ENCODE data around the gene RARS2. TPM values are rescaled to one million over a fixed set of nuclear protein-coding genes. Genes with fewer than 3 reads are reported as not detected.
A peak's percentile ranks its signal among the peaks of the same experiment; 100 is the strongest.

The RARS2 gene
- total RNA-seq, 1 donor from 2014 or later: 53.3 TPM

DNA sequence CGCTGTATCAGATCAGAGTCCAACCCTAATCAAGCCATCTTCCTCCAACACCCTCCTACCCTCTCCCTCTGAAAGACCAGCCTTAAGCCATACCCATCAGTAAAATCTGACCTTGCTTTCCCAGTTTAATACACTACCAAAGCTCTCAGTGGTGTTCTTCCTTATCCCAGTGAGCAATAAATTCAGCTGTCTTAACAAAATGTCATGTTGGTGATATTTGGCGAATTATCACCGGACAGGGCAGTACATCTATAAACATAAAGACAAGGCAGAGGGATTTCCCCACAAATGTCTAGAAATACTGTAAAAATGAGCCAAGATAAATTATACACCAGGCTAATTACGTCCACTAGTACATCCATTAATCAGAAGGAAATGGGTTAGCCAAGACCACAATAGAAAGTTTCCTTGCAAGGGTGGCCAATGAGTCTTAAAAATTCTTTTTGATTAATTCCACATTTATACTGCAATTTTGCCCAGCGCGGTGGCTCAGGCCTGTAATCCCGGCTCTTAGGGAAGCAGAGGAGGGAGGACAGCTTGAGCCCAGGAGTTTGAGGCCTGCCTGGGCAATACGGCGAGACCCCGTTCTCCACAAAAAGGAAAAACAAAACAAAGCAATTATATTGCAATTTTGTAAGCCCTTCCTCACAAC lies 905 bp downstream of the RARS2 start:
- Mint-ChIP-seq H3K27ac (peak overlapping the region; percentile 87), H3K9me3 (no peaks in the 10 kb centered on the region), H3K36me3 (peaks cover 4% of the 10 kb centered on the region), H3K4me1 (peaks cover 39% of the 10 kb centered on the region), H3K4me3 (peak overlapping the region; percentile 79), H3K27me3 (ENCODE audit: low read depth) (no peaks in the 10 kb centered on the region)
- TF ChIP-seq CTCF (IDR thresholded peaks at IDR 0.05; ENCODE audit: unreplicated experiment): no peak
- no peak for DNase-seq (ENCODE audit: low spot score in 2 of 2, unreplicated experiment in 2 of 2)

DNA sequence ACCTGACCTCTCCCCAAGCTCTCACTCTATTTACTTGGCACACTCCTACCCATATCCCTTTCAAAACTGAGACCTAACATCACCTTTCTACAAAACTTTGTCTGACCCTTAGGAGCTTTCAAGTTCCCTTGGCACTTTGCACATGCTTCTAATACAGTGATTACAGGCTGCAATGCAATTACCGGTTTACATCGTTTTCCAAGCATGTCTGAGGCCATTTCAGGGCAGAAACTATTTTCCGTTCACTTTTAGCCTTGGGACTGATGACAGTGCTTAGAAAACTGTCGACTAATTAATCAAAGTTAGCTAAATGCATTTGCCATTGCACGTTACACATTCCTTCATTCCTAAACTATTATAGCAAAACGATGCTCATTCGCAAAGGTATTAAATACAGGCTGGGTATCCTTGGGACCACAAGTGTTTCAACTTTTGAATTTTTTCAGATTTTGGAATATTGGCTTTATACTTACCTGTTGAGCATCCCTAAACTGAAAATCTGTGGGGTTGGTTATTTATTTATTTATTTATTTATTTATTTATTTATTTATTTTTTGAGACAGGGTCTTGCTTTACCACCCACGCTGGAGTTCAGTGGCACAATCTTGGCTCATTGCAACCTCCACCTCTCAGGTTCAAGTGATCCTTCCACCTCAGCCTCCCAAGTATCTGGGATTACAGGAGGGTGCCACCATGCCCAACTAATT lies 3.3 kb downstream of the RARS2 start:
- Mint-ChIP-seq H3K9me3 (no peaks in the 10 kb centered on the region), H3K27me3 (ENCODE audit: low read depth) (no peaks in the 10 kb centered on the region), H3K4me1 (peaks cover 38% of the 10 kb centered on the region), H3K36me3 (peaks cover 13% of the 10 kb centered on the region), H3K4me3 (no peak overlapping the region), H3K27ac (no peak overlapping the region)
- DNase-seq (ENCODE audit: low spot score in 2 of 2, unreplicated experiment in 2 of 2): no peak
- TF ChIP-seq CTCF (IDR thresholded peaks at IDR 0.05; ENCODE audit: unreplicated experiment): no peak

DNA sequence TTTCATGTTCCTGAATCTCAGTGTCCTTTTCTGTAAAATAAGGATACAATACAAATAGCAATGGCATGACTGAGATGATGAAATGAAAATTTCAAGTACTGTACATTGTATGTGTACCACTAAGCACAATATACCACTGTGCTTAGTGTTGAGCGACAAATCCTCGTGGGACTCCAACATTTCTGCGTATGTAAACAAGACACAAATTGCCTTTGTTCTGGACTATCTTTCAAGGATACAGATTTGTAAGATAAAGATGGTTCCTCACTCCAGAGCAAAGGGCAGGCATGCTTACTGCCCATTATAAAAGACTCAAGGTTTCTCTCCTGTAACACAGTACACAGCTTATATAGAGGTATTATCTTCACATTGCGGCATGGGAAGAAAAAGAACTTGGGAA lies 6.0 kb downstream of the RARS2 start:
- DNase-seq (ENCODE audit: low spot score in 2 of 2, unreplicated experiment in 2 of 2): no peak
- Mint-ChIP-seq H3K4me3 (no peak overlapping the region), H3K9me3 (no peaks in the 10 kb centered on the region), H3K36me3 (peaks cover 24% of the 10 kb centered on the region), H3K27me3 (ENCODE audit: low read depth) (no peaks in the 10 kb centered on the region), H3K4me1 (peaks cover 24% of the 10 kb centered on the region), H3K27ac (no peak overlapping the region)
- no peak for TF ChIP-seq CTCF (IDR thresholded peaks at IDR 0.05; ENCODE audit: unreplicated experiment)

- Mint-ChIP-seq H3K27ac (peak overlapping the region; percentile 80), H3K27me3 (ENCODE audit: low read depth) (no peaks in the 10 kb centered on the region)
Observed at GRCh38 chr6:87575423-87575822, 14.4 kb downstream of the RARS2 start.

DNA sequence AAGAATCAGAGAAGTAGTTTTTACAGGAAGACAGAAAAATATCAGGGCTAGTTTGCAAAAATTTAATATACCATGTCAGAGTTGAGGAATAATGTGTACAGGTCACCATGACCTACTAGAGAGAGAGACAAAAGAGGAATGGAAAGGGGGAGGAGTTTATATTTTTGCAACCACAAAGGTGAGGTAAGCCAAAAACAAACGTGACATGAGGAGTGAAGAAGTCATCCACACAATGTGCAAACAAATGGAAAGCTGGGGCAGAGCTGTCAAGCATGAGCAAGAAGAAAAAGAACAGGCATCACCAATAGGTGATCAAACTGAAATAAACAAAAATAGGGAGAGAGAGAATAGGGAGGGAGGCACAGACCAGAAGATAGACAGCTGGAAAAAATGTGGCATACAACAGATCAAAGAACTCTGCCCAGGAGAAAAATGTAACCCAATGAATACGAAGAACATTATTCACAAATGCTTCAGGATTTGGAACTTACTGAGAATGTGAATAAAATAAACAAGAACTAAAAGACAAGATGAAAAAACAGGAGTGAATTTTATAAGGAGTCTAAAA lies 15.5 kb downstream of the RARS2 start:
- Mint-ChIP-seq H3K27me3 (ENCODE audit: low read depth) (no peaks in the 10 kb centered on the region), H3K36me3 (peaks cover 13% of the 10 kb centered on the region), H3K27ac (peak overlapping the region; percentile 77), H3K4me3 (no peak overlapping the region), H3K4me1 (peaks cover 32% of the 10 kb centered on the region), H3K9me3 (no peaks in the 10 kb centered on the region)
- TF ChIP-seq CTCF (IDR thresholded peaks at IDR 0.05; ENCODE audit: unreplicated experiment): no peak
- no peak for DNase-seq (ENCODE audit: low spot score in 2 of 2, unreplicated experiment in 2 of 2)

More at GRCh38 chr6:87575423-87575822, 14.4 kb downstream of the RARS2 start:
- H3K9me3 Mint-ChIP-seq: no peaks in the 10 kb centered on the region
- no peak for TF ChIP-seq CTCF (IDR thresholded peaks at IDR 0.05; ENCODE audit: unreplicated experiment)
- peaks cover 32% of the 10 kb centered on the region for H3K4me1 Mint-ChIP-seq
- DNase-seq (ENCODE audit: low spot score in 2 of 2, unreplicated experiment in 2 of 2): no peak
- H3K36me3 Mint-ChIP-seq: peaks cover 18% of the 10 kb centered on the region
- H3K4me3 Mint-ChIP-seq: no peak overlapping the region

Measured in mesothelial cell of epicardium (in vitro differentiated cells).